GM23248 (cell line): ENCODE results near the gene GATA5.

Experiments
- EZH2 ChIP-seq: fragments of 200-600 bp; sonication (generic); IDR thresholded peaks from 2 replicates; pipeline ENCODE4 v1.6.1; 2018; ENCODE audit warnings: antibody characterized with exemption, mild to moderate bottlenecking; ENCODE audit not compliant: insufficient read depth, poor library complexity, severe bottlenecking
- EZH2phosphoT487 ChIP-seq: fragments of 200-600 bp; sonication (generic); IDR thresholded peaks from 2 replicates; pipeline ENCODE4 v1.6.1; 2018; ENCODE audit warnings: antibody characterized with exemption, moderate library complexity, mild to moderate bottlenecking, low read depth; ENCODE audit not compliant: insufficient read depth

- no peak for TF ChIP-seq EZH2
- no peak for TF ChIP-seq EZH2phosphoT487
Measured at GRCh38 chr20:62484478-62484877, 8.7 kb upstream of the GATA5 start.
